GM19035 (cell line): ENCODE results near the gene TADA2A.

Experiments
- ATAC-seq: cut with Tn5 transposase; IDR thresholded peaks from one replicate; pipeline ENCODE4 v1.9.1; 2021; ENCODE audit not compliant: unreplicated experiment

Gene TADA2A

DNA sequence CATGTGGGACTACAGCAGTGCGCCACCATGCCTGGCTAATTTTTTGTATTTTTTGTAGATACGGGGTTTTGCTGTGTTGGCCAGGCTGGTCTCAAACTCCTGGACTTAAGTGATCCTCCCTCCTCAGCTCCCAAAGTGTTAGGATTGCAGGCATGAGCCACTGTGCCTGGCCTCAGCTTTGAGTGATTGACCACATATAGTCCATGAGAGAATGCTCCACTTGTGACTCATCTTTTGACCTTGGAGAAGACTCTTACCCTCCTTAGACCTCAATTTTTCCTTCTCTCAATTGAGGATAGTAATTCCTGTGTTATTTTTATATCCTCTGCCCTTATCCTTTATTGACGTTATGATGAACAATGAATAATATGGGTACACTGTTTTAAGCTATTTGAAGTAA lies 52.1 kb downstream of the TADA2A start:
- ATAC-seq, result no peak

DNA sequence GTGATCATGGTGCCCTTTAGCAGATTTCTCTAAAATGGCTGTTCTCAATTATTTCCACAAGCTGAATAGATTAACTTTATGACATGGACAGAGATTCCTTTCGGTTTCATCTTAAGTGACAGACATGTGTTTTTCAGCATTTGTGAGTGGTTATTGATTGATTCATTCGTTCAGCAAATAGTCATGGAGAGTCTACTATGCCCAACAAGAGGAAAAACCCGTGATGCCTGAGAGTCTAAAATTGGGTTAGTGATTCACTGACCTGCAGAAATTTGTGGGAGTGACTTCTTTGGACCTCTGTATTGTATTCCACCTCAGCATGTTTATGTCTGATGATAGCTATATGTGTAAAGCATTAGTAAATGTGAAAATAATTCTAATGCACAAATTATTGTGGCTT lies 55.0 kb downstream of the TADA2A start:
- no peak for ATAC-seq

DNA sequence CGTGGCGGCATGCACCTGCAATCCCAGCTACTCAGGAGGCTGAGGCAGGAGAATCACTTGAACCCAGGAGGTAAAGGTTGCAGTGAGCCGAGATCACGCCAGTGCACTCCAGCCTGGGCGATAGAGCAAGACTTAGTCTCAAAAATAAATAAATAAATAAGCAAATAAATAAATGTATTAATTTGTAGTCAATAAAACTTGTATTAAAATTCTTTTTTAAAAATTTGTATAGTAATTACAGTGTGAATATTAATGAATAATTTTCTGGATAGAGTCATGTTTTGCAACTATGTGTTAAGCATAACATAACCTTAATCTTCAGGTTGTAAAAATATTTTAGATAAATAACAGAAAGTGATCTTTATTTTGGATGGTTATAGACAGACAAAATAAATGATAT lies 55.8 kb downstream of the TADA2A start:
- no peak for ATAC-seq

DNA sequence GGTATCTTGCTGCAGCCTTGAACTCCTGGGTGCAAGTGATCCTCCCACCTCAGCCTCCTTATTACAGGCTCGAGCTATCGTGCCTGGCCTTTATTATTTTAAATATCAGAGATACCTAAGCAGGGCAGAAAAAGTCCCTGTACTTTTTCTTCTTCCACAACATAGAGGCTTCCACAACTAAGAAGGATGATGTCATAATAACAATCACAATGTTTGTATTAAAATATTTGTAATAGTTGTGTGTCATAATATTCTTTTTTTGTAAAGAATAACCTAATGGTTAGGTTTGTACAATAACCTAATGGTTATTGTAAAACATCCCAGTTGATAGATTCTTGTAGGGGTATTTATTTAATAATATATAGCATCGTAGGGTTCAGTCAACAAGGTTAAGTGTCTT lies 56.4 kb downstream of the TADA2A start:
- ATAC-seq, result no peak

DNA sequence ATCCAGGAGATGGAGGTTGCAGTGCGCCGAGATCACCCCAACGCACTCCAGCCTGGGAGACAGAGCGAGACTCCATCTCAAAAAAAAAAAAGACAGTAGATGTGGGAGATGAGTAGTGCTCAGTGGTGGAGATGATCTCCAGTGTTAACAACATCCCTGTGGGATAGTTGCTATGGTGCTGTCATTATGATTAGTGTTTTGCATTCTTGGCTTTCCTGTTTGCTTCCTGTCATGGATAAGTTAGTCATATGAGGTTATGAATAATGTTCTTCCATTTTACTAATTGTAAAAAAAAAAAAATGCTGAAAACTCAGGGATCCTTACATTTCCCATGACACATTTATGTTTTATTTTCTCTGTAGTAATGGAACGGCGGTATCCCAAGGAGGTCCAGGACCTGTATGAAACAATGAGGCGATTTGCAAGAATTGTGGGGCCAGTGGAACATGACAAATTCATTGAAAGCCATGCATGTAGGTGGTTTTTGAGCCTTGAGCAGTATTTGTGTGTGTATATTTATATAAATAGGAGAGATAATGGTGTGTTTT lies 58.5 kb downstream of the TADA2A start:
- ATAC-seq, result no peak

DNA sequence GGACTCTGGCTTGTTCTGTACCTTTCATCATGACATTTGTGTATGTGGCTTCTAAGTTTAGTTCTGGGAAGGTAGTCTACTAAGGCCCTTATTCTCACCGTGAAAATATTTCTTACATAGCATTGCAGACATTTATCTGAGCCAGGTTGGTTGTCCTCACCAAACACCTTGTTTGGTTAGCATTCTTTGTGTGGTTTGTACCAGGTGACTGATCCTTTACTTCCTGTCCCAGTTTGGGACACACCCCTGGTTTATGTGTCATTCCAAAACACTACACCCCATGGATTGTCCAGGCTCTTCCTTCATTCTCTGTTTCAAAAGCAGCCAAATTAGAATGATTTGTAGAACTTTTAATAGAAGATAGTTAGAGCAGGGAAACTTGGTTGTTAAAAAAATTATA lies 59.8 kb downstream of the TADA2A start:
- no peak for ATAC-seq

DNA sequence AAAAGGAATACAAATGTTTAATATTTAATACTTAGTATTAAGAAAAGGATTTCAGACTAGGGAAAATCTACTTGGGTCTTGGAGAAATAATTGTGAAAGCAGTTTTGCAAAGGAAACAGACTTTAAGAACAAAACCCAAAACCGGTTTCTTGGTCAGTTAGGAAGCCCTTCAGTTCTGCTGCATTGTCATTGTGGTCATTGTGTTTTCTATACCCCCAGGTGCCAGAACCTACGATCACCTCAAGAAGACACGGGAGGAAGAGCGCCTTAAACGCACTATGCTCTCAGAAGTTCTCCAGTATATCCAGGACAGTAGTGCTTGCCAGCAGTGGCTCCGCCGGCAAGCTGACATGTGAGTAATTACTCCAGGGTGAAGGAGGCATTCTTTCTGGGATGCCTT lies 63.5 kb downstream of the TADA2A start:
- ATAC-seq, result no peak

DNA sequence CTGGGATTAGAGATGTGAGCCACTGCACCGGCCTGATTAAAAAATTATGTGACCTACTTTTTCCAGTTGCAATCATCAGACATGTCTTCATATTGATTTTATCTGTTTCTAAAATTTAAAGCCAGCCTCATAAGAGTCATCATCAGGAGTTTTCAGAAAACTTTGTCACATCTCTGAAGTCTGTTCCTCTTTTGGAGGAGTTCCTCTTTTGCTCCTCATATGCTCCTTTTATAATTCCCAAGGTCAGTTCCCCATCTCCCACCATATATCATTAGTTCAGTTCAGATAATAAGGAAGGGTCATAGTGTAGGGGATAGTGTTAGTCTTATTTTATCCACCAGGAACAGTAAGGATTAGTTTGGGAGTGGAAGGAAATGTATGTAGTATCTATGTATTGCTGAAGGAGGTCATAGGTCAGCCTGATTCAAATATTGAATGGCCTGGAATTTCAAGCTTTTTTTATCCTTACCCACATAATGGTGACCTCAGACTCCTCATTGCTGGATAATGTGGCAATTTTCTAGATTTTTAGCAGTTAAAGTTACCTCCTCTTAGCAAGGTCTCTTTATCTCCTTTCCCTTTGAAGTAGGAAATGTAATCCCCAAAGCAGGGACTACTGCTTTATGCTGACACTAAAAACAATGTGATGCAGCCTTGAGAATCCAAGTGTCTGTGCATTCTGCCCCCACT lies 69.2 kb downstream of the TADA2A start:
- no peak for ATAC-seq

DNA sequence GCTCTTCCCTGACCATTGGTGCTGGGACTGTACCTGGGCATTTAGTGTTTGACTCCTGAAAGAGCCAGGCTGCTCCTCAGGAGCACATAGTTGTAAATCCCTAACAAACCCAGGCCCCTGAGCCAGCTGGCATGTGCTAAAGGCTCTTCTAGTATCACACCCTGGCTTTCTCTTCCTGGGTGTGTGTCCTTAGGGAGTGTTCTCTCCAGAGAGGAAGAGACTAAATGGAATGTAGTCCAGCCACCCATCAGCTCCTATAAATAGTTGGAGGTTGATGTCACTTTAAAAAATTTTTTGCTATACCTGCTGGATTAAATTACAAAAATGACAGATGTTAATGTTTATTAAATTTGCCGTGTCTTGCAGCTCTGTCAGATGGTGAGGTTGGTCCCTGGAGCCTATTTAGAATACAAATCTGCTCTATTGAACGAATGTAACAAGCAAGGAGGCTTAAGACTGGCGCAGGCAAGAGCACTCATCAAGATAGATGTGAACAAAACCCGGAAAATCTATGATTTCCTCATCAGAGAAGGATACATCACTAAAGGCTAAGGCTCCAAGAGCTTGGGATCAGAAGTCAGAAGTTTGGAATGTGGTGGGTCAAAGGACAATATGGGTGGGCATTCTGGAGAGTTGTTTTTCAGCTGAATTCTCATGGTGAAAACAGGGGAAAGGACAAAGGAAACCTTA lies 69.9 kb downstream of the TADA2A start:
- no peak for ATAC-seq

DNA sequence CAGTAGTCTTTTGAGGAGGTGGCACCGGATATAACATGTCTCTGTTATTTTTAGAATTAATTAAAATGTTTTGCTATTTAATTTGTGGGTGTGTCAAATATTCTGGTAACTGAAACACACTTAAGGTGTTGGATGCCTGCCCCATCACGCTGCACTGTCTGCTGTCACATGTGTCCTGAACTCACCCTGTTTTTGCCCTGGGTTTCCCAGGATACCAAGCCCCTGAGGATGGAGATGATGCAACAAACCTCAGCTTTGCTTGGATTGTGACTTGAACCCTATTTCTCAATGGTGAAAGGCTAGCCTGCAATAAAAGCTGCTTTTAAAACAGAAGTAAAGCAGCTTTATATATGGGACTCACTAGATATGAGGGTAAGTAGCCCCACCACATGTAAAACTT lies 71.5 kb downstream of the TADA2A start:
- ATAC-seq, result no peak

DNA sequence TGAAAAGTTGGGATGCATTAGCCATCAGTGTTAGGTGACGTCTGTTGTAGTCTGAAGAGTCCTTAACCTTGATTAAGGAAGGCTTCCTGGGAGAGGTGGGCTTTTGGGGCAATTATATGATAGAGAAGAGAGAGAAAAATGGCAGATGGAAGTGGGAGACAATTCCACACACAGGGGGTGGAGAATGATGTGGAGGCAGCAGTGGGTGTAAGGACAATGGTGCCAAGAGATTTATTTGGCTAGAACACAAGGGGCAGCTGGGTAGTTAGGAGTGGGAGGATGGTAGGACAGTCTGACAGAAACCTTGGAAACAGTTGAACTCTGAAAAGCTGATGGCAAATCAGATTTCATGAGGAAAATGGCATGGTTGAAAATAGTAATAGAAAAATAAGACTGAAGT lies 72.3 kb downstream of the TADA2A start:
- ATAC-seq, result no peak

DNA sequence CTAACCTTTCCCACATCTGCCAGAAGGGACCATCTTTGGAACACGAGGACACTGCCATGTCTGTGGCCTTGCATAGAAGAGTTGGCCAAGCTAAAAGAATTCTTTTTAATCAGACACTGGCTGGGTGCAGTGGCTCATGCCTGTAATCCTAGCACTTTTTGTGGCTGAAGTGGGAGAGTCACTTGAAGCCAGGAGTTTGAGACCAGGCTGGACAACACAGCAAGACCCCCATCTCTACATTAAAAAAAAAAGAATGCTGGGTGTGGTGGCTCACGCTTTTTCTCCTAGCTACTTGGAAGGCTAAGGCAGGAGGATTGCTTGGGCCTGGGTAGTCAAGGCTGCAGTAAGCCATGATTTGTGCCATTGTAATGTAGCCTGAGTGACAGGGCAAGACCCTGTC lies 73.7 kb downstream of the TADA2A start:
- no peak for ATAC-seq

DNA sequence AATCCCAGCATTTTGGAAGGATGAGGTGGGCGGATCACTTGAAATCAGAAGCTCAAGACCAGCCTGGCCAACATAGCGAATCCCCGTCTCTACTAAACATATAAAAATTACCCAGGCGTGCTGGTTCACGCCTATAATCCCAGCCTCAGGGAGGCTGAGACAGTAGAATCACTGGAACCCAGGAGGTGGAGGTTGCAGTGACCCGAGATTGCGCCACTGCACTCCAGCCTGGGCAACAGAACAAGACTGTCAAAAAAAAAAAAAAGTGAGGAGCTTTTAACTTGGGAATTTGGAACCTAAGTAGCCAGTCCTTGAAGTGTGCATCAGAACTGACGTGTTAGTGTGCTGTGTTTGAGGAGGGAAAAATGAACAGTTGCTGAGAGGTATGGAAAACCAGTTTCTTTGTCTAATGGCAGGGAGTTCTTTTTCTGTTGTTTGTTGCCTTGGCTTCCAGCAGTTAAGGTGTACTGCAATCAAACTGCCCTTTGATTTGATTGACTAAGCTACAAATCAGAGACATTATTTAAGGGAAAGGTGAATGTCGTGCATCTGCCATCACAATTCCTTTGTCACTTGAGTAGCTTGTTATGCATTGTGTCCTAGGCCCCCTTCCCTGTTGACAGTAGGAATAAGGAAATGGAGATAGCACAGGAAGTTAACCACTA lies 74.4 kb downstream of the TADA2A start:
- ATAC-seq, result no peak

DNA sequence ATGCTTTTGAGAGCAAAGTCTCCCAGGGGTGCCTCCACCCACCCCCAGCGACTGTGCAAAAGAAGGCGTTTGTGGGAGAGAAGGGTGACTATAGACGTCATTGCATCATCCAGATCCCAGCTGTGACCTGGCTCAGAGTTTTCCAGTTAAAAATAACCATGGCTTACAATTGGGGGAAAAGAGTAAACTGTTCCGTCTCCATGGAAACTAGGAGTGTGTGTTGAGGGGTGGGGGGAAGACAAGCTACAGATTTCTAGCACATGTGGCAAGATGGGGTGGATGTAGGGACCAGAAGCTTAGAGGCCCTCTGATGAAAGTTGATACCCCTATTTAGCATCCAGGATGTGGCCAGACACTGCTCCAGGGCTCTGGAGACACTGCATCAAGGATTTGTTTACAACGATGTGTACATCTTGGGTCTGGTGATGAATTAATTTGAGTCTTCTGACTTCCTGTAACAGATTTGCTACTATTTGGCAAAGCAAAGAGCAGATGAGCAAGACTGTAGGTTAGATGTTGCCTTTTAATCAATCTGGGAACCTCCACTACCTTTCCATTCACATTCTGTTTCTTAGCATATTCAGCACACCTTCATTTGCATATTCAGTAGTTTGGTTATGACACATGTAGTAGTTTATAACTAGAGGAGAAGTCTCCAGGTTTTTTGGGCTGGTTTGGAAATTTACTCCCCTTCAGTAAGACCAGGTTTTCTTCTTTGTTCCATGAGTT lies 76.8 kb downstream of the TADA2A start:
- ATAC-seq, result no peak

DNA sequence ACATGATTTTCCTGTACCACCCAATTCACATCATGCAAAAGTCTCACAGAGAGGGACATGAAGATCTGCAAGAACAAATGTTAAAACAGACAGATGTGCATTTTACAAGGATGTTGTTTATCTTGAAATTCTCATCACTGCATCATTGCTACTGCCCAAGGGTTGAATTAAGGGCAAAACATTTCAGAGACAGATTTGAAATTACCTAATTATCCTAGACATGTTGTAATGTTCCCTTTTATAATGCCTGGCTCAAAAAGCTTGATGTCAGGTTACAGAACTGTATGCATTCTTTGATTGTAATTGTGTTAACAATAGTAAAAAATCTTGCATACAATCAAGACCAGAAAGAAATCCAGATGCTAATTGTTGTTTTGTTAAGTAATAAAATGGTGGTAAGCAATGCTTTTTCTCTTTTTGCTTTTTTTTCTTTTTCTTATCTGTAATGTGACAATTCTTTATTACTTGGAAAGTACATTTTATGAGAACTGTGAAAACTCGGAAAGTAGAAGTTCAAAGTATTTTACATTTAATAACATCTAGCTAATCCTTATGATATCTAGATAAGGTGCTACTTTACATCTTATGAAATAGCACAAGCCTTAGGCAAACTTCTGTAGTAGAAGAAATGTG lies 79.4 kb downstream of the TADA2A start:
- ATAC-seq, result no peak

DNA sequence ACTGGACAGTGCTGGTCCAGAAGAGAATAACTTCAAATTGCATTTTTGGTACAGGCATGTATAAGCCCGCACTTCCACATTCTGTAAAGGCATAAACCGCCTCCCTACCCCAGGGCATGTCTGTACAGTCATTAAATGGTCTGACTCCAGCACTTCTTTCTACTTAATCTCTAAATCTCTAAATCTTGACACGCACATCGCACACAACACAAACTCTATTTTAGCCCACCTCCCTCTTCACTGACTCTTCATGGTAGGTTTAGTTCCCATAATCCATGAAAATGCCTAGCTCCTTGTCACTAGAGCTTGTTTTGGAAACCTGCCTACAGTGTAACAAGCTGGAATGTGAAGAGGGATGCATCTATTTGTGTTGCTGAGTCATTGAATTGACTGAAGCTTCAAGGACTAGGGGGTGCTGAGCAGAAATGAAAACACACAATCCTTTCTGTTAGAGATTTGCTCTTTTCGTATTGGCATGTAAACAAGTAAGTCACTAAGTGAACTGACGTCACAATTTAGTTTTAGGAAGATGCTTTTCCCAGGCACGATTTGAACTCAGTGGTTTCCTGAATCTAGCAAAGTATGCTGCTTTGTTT lies 81.4 kb downstream of the TADA2A start:
- ATAC-seq, result no peak

DNA sequence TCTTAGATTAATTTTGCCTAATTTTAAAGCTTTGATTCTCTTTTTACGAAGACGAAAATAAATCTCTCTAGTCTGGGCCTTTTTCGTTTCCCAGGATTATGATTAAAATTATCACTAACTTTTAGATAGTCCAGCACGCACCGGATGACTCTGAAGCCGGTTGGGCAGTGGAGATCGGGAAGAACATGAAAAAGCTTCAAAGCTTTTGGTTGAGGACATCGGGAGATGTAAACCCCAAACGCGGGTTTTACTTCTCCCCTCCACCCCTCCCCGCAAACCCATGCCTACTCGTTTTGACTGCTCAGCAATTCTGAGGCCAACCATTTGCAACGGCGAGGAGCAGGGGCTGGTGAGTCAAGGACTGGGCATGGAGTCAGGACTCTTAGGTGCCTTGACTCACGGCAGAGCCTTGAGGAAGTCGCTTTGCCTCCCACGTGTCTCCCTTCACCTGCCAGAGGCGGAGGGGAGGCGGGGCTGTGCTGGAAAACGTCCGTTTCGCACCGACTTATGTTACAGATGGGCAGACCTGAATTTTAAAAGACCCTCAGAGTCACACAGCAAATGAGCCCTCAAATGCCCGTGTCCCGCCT lies 82.0 kb downstream of the TADA2A start:
- peak; percentile 14 for ATAC-seq

DNA sequence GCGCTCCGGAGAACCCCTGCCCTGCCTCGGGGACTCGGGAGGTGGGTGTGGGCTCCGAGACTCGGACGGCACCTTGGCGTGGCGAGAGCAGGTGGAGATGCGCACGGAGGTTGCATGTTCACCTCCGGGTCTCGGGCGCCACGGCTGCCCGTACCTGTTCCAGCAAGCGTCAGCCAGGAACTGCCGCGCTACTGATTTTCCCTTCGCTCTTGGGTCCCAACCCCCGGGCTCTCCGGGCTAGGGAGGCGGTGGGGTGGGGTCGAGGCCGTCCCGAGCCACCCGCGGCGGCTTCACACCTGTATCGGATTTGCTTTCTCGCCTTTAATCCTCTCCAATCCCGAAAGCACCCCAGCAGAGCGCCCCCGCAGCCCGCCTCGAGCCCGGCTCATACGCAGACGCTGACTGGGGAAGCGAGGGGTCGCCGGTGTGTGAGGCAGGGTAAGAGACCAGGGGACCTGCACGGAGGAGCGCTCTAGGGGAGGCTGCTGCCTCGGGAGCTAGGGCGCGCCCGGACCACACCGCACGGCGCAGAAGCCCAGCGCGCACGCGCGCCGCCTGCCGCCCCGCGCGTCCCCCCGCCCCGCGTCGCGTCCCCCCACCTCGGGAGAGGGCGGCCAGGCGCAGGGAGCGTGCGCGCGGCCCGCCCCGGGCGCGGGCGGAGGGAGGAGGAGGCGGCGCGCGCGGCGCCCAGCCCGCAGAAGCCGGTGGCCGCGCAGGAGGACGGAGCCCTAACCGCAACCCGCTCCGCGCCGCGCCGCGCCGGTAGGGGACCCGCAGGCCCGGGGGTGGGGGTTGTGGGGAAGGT lies 82.7 kb downstream of the TADA2A start, which contains the start of gene DUSP14:
DUSP14 (plus strand) TSS at position 695 of the 805 bp plus-strand sequence. CDS start 22,382 bp downstream, outside the sequence.
- peak; percentile 76 for ATAC-seq

DNA sequence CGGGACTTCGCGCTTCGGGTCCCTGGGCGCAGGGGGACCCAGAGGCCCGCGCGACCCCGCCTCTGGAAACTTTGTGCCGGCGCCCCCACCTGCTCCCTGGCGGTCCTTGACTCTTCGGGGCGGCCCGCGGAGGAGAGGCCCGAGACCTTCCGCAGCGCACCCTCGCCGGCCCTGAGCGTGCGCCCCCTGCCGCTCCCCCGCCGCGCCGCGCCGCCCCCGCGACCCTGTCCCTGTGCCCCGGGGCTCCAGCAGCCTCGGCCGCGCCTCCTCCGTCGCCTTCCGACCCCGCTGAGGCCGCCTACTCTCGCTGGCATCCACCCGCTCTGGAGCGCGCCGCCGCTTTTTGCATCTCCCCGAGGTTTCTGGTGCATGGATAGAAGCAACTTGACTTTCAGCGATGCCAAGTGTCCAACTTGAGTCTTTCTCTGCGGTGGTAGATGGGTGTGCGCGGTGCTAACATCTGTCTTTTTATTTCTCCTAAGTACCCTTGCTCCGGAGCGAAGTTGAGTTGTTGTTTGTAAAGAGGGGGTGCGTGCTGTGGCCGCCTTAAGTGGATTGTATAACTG lies 83.4 kb downstream of the TADA2A start:
- ATAC-seq, result peak; percentile 48
